GM12878 (cell line): ENCODE measurements around the gene MELTF. TPM values are rescaled to one million over a fixed set of nuclear protein-coding genes. Genes with fewer than 3 reads are reported as not detected.

Experiments
- ATAC-seq: fragments of 200-7000 bp; cut with Tn5 transposase; 3 replicates; pipeline ENCODE4 v1.9.1; 2020; ENCODE audit warnings: mild to moderate bottlenecking, moderate library complexity
- BruUV-seq: library from RNA; stranded (reverse); fragments of 400-500 nt; replicated peaks from 2 replicates; lab custom pipeline; 2021; lab: Mats Ljungman, UMichigan
- CTCF ChIA-PET: fragments of 300-600 bp; sonication (Branson Sonifier 250); formaldehyde crosslinking; extraction: SDS; loops from one replicate; lab custom pipeline; 2021; ENCODE audit warnings: inconsistent platforms; lab: Yijun Ruan, JAX
- POLR2A ChIA-PET: fragments of 350-600 bp; formaldehyde crosslinking; extraction: SDS; loops from one replicate; lab custom pipeline; 2021; ENCODE audit warnings: inconsistent platforms; lab: Charles Lee
- RAD21 ChIA-PET: fragments of 300-600 bp; sonication (Branson Sonifier 250); formaldehyde crosslinking; loops from one replicate; lab custom pipeline; 2023; ENCODE audit warnings: antibody characterized with exemption; ENCODE audit not compliant: unreplicated experiment; lab: Charles Lee
- SMC1A ChIA-PET: fragments of 300-600 bp; sonication (Branson Sonifier 250); formaldehyde crosslinking; loops from one replicate; lab custom pipeline; 2023; ENCODE audit not compliant: unreplicated experiment, uncharacterized antibody; lab: Charles Lee
- DNase-seq: peaks from one replicate; pipeline ENCODE4 v3.0.0-alpha.2; 2011; ENCODE audit warnings: low read depth, low spot score
- FAIRE-seq: peaks from 3 replicates; lab custom pipeline; 2011; peaks lifted over from hg19 to GRCh38; lab: Jason Lieb, UNC
- H2AFZ ChIP-seq: 2 replicates; pipeline ENCODE4 v1.6.0; 2011; ENCODE audit warnings: low read depth, low read length, control low read depth; ENCODE audit not compliant: control insufficient read depth
- H3K27ac ChIP-seq: 2 replicates; pipeline ENCODE4 v1.5.1; 2011; ENCODE audit warnings: control low read depth; ENCODE audit not compliant: control insufficient read depth, insufficient read depth
- H3K27me3 ChIP-seq, 2 experiments: replicated peaks in 1 of 2; 2 replicates each; pipeline versions ENCODE4 v1.6.0 to v1.6.1; 2011; ENCODE audit warnings: low read length in 1 of 2; ENCODE audit not compliant: control insufficient read depth in 2 of 2, insufficient read depth in 2 of 2
- H3K36me3 ChIP-seq, 2 experiments: 2 replicates each; pipeline ENCODE4 v1.5.1; 2011; ENCODE audit warnings: low read length in 1 of 2; ENCODE audit not compliant: control insufficient read depth in 2 of 2, insufficient read depth in 2 of 2
- H3K4me1 ChIP-seq: 2 replicates; pipeline ENCODE4 v1.6.1; 2011; ENCODE audit warnings: mild to moderate bottlenecking, low read length, moderate library complexity, mixed read lengths; ENCODE audit not compliant: control insufficient read depth, insufficient read depth
- H3K4me2 ChIP-seq: 2 replicates; pipeline ENCODE4 v1.6.0; 2011; ENCODE audit warnings: control low read depth; ENCODE audit not compliant: control insufficient read depth, insufficient read depth
- H3K4me3 ChIP-seq: fragments of 200-600 bp; sonication (generic); 2 replicates; pipeline ENCODE4 v1.5.1; 2016
- H3K79me2 ChIP-seq: 2 replicates; pipeline ENCODE4 v1.6.0; 2011; ENCODE audit warnings: low read length; ENCODE audit not compliant: control insufficient read depth, insufficient read depth
- H3K9ac ChIP-seq: 2 replicates; pipeline ENCODE4 v1.8.0; 2011; ENCODE audit warnings: low read length, control low read depth, mixed read lengths; ENCODE audit not compliant: control insufficient read depth, insufficient read depth
- H3K9me3 ChIP-seq: replicated peaks from 3 replicates; pipeline ENCODE4 v1.5.1; 2011; ENCODE audit warnings: mild to moderate bottlenecking, low read length; ENCODE audit not compliant: control insufficient read depth, insufficient read depth
- H4K20me1 ChIP-seq: 2 replicates; pipeline ENCODE4 v1.6.0; 2011; ENCODE audit not compliant: control insufficient read depth, insufficient read depth
- BMI1 ChIP-seq: fragments of 450-650 bp; IDR thresholded peaks from 2 replicates; pipeline ENCODE4 v1.6.1; 2016; ENCODE audit warnings: mild to moderate bottlenecking, moderate library complexity, borderline replicate concordance
- EP300 ChIP-seq, 2 experiments: fragments of 150-350 bp in 1 of 2; IDR thresholded peaks; 2 replicates each; pipeline ENCODE4 v1.6.1; 2011 to 2012; ENCODE audit warnings: low read depth in 2 of 2, low read length in 2 of 2, borderline replicate concordance in 1 of 2, improper control_type of control experiment in 1 of 2, inconsistent platforms in 1 of 2; ENCODE audit not compliant: control insufficient read depth in 1 of 2
- MTA2 ChIP-seq: fragments of 450-650 bp; IDR thresholded peaks from 2 replicates; pipeline ENCODE4 v1.6.1; 2016; ENCODE audit warnings: low read depth, mild to moderate bottlenecking, moderate library complexity
- NBN ChIP-seq: fragments of 450-650 bp; IDR thresholded peaks from 2 replicates; pipeline ENCODE4 v1.6.1; 2016
- NFYA ChIP-seq: IDR thresholded peaks from 2 replicates; pipeline ENCODE4 v1.6.1; 2011; ENCODE audit warnings: low read depth, mild to moderate bottlenecking, low read length, improper control_type of control experiment, borderline replicate concordance
- RCOR1 ChIP-seq: conservative IDR thresholded peaks from 2 replicates; pipeline ENCODE4 v1.6.1; 2012; ENCODE audit warnings: low read depth, low read length, improper control_type of control experiment
- SPI1 ChIP-seq: IDR thresholded peaks from 2 replicates; pipeline ENCODE4 v1.6.1; 2011; ENCODE audit warnings: low read depth, mild to moderate bottlenecking, low read length, moderate library complexity, borderline replicate concordance; ENCODE audit not compliant: insufficient read depth
- WGBS: methylation state at CpG from one replicate; pipeline ENCODE4 v1.1.6; 2016; ENCODE audit warnings: low lambda C conversion rate; ENCODE audit not compliant: insufficient replicate concordance, insufficient coverage; ENCODE audit errors: missing lambda C conversion rate; 5-methylcytosine and 5-hydroxymethylcytosine counted together
- in situ Hi-C: fragments of 300-500 bp; cut with MboI; formaldehyde crosslinking; loops from 9 replicates; pipeline ENCODE4 v1.14.3; 2018; ENCODE audit warnings: mixed read lengths
- intact Hi-C: fragments of 100-400 bp; cut with micrococcal nuclease; formaldehyde crosslinking; loops from one replicate; pipeline ENCODE4 v1.14.2; 2022; ENCODE audit not compliant: unreplicated experiment
- polyA plus RNA-seq, 11 experiments: library from polyadenylated mRNA; depleted of rRNA in 4 of 11; unstranded in 6 of 11; stranded (reverse) in 5 of 11; fragments of >200 nt; fragmentation: Nextera tagmentation in 4 of 11; fragmentation: Illumina TruSeq in 1 of 11; extraction: Ambion mirVana in 4 of 11; extraction: Trizol in 1 of 11; gene quantifications; 1 replicate in 1 of 11; 2 replicates in 10 of 11; pipeline versions ENCODE4 v1.2.1 to v1.2.3, GENCODE V29; 2011 to 2016; ENCODE audit warnings: inconsistent platforms in 2 of 11, missing spikeins in 2 of 11, low read depth in 1 of 11
- total RNA-seq, 4 experiments: library from RNA; depleted of rRNA in 3 of 4; stranded (reverse); fragments of >200 nt in 3 of 4; fragmentation: Illumina TruSeq in 1 of 4; extraction: Trizol in 1 of 4; gene quantifications; 2 replicates each; pipeline versions ENCODE4 v1.2.1 to v1.2.3, GENCODE V29; 2013 to 2021
- TF ChIP-seq, protein P1 (sequence below): fragments of 450-650 bp; IDR thresholded peaks from 2 replicates; pipeline ENCODE4 v1.6.1; 2017; ENCODE audit warnings: mild to moderate bottlenecking, low read depth, inconsistent platforms; ENCODE audit not compliant: poor library complexity, severe bottlenecking
- TF ChIP-seq, protein P2 (sequence below): fragments of 450-650 bp; IDR thresholded peaks from 2 replicates; pipeline ENCODE4 v1.6.1; 2016; ENCODE audit warnings: mild to moderate bottlenecking
- TF ChIP-seq, protein P3 (sequence below): fragments of 450-650 bp; IDR thresholded peaks from 2 replicates; pipeline ENCODE4 v1.6.1; 2017; ENCODE audit warnings: low read depth, mild to moderate bottlenecking, moderate library complexity
- TF ChIP-seq, protein P4 (sequence below): IDR thresholded peaks from 2 replicates; pipeline ENCODE4 v1.6.1; 2011; ENCODE audit warnings: borderline replicate concordance, low read depth, mild to moderate bottlenecking, moderate library complexity, low read length; ENCODE audit not compliant: insufficient read depth, poor library complexity, severe bottlenecking

MELTF gene
- total and polyA plus RNA-seq, 10 of the 15 experiments (the other 5 are each of a cell fraction or from before 2014, with no cell fraction given): 0.55 to 49.1 (median 11.1) TPM

DNA sequence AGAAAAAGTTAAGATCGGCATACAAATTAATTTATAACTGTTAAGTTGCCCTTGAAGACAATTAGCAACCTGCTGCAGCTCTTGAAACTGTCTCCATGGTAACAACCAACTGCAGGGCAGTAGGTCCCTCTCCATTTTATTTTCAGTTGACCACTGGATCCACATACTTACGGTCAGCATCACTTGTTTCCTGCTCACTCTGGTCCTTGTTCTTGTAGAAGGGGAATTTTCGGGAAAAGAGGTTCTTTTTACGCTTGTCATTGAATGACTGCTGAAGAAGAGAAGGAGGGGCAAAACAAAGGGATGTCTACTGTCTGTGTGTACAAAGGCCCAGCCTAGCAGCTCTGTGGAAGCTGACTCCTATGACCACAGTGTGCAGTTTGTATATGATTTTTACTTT, 46.8 kb upstream of the MELTF start (continued):
- TF ChIP-seq SPI1: no peak
- TF ChIP-seq NBN: no peak
- TF ChIP-seq RCOR1: no peak
- TF ChIP-seq, protein P1, sequence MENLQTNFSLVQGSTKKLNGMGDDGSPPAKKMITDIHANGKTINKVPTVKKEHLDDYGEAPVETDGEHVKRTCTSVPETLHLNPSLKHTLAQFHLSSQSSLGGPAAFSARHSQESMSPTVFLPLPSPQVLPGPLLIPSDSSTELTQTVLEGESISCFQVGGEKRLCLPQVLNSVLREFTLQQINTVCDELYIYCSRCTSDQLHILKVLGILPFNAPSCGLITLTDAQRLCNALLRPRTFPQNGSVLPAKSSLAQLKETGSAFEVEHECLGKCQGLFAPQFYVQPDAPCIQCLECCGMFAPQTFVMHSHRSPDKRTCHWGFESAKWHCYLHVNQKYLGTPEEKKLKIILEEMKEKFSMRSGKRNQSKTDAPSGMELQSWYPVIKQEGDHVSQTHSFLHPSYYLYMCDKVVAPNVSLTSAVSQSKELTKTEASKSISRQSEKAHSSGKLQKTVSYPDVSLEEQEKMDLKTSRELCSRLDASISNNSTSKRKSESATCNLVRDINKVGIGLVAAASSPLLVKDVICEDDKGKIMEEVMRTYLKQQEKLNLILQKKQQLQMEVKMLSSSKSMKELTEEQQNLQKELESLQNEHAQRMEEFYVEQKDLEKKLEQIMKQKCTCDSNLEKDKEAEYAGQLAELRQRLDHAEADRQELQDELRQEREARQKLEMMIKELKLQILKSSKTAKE: no peak

DNA sequence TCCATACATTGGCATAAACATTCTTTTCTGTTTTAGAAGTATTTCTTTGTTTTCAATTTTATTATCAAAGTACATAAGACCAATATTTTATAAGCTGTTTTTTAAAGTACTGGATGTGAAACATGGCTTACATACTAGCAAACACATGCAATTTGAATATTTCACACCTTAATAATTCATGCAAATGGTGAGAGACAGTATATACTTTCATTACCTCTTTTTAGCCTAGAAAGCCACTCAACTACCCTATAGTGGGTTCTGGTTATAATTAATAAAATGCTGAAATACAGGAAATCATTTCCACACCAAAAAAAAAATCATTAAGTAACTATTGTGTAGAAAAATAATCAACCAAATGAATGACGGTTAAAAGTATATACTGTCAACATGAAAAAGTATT, 38.5 kb upstream of the MELTF start:
- DNase-seq: no peak
- BruUV-seq: no TSS peak
- peak; percentile 95 for ATAC-seq
- Histone ChIP-seq H3K36me3 (no peaks in the 10 kb centered on the region), H3K27ac (peak overlapping the region; percentile 42), H3K27me3 (no peaks in the 10 kb centered on the region), H3K4me3 (no peak overlapping the region), H3K4me2 (0 out of 2 replicates have a peak overlapping the region, but pooled peaks have one; percentile 22), H3K79me2 (no peaks in the 10 kb centered on the region), H3K4me1 (peaks cover 5% of the 10 kb centered on the region; the same call in 1 of the 2 replicates), H2AFZ (no peak overlapping the region), H4K20me1 (no peaks in the 10 kb centered on the region), H3K9me3 (no peaks in the 10 kb centered on the region), H3K9ac (no peak overlapping the region)
- ChIA-PET SMC1A (interaction anchor here (0.7 to 2.1 kb wide), 3 partner anchors 12 to 56 kb away, joined by 3 to 7 read pairs (median 3); no protein-coding TSS in a partner anchor), CTCF (interaction anchor here (0.9 to 1.5 kb wide), 3 partner anchors 33 to 46 kb away, joined by 3 to 4 read pairs (median 3); partner anchors contain the start of gene MELTF), RAD21 (interaction anchor here (1.4 kb wide), 1 partner anchor 39 kb away, joined by 5 read pairs; the partner anchor contains the start of gene MELTF), POLR2A (interaction anchor here (0.7 kb wide), 1 partner anchor 19 kb away, joined by 6 read pairs; no protein-coding TSS in a partner anchor)
- intact Hi-C loops (no loop called here), in situ Hi-C loops (no loop called here)
- FAIRE-seq: peak; percentile 56
- WGBS: 100% methylated on average over 1 of the region's 1 CpG
- TF ChIP-seq, protein P2, sequence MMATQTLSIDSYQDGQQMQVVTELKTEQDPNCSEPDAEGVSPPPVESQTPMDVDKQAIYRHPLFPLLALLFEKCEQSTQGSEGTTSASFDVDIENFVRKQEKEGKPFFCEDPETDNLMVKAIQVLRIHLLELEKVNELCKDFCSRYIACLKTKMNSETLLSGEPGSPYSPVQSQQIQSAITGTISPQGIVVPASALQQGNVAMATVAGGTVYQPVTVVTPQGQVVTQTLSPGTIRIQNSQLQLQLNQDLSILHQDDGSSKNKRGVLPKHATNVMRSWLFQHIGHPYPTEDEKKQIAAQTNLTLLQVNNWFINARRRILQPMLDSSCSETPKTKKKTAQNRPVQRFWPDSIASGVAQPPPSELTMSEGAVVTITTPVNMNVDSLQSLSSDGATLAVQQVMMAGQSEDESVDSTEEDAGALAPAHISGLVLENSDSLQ: peak; percentile 33; the same call in 1 of the 2 replicates
- TF ChIP-seq MTA2 (peak; percentile 11; the same call in 1 of the 2 replicates), NFYA (no peak), BMI1 (no peak), EP300 (IDR thresholded peaks at IDR 0.05; ENCODE audit: borderline replicate concordance in 1 of 2, control insufficient read depth in 1 of 2, low read depth in 2 of 2, low read length in 2 of 2) (0 out of 4 replicates have a peak, but pooled peaks of 1 of the 2 experiments have one; percentile 7)
- TF ChIP-seq, protein P1: peak; percentile 22
- TF ChIP-seq, protein P3, sequence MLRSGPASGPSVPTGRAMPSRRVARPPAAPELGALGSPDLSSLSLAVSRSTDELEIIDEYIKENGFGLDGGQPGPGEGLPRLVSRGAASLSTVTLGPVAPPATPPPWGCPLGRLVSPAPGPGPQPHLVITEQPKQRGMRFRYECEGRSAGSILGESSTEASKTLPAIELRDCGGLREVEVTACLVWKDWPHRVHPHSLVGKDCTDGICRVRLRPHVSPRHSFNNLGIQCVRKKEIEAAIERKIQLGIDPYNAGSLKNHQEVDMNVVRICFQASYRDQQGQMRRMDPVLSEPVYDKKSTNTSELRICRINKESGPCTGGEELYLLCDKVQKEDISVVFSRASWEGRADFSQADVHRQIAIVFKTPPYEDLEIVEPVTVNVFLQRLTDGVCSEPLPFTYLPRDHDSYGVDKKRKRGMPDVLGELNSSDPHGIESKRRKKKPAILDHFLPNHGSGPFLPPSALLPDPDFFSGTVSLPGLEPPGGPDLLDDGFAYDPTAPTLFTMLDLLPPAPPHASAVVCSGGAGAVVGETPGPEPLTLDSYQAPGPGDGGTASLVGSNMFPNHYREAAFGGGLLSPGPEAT: 0 out of 2 replicates have a peak, but pooled peaks have one; percentile 20
- TF ChIP-seq, protein P4, sequence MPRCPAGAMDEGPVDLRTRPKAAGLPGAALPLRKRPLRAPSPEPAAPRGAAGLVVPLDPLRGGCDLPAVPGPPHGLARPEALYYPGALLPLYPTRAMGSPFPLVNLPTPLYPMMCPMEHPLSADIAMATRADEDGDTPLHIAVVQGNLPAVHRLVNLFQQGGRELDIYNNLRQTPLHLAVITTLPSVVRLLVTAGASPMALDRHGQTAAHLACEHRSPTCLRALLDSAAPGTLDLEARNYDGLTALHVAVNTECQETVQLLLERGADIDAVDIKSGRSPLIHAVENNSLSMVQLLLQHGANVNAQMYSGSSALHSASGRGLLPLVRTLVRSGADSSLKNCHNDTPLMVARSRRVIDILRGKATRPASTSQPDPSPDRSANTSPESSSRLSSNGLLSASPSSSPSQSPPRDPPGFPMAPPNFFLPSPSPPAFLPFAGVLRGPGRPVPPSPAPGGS: no peak
